Testis (tissue), 2 donors: ENCODE data around the gene KLHL25.

Experiments
- POLR2A ChIP-seq: fragments of 450-650 bp; IDR thresholded peaks from one replicate; pipeline ENCODE4 v1.6.1; 2017; ENCODE audit warnings: antibody characterized with exemption, mild to moderate bottlenecking, moderate library complexity
- TF ChIP-seq, protein P1 (sequence below), 3 experiments: fragments of 450-650 bp in 2 of 3; fragments of 200-600 bp in 1 of 3; sonication (generic) in 1 of 3; IDR thresholded peaks; one replicate each; pipeline ENCODE4 v1.5.1; 2016 to 2019; ENCODE audit warnings: antibody characterized with exemption in 3 of 3, mild to moderate bottlenecking in 2 of 3, moderate library complexity in 1 of 3

DNA sequence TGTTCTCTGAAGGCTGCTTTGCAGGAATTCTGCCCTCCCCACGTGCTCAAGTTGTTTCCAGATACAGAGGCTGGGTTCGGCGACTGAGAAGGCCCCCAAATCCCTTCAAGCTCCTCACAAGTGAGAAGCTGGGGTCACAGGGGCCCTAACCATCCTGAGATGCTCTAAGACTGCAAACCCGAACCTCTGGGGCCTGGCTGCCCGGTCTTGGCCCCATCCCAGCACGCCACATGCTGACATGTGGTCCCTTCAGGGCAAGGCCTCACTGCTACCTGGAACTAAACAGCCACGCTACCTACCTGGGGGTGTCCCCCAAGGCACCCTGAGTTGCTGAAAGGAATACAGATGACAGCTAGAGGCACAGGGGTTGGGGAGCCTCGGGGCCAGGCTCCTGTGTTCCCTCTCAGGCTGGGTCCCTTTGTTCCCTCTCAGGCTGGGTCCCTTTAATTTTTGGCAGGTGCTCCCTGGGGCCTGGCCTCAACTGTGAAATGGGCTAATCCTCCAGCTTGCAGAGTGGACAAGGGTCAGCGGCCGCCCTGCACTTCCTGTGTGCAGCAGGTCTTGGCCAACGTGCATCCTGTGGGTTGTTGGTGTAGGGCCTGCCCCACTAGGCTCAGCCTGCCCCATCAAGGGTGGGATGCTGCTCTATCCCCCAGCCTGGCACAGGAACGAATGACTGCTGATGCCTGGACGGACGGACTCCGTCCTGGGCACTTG lies 32.5 kb downstream of the KLHL25 start:
- no peak for TF ChIP-seq POLR2A
- TF ChIP-seq, protein P1, sequence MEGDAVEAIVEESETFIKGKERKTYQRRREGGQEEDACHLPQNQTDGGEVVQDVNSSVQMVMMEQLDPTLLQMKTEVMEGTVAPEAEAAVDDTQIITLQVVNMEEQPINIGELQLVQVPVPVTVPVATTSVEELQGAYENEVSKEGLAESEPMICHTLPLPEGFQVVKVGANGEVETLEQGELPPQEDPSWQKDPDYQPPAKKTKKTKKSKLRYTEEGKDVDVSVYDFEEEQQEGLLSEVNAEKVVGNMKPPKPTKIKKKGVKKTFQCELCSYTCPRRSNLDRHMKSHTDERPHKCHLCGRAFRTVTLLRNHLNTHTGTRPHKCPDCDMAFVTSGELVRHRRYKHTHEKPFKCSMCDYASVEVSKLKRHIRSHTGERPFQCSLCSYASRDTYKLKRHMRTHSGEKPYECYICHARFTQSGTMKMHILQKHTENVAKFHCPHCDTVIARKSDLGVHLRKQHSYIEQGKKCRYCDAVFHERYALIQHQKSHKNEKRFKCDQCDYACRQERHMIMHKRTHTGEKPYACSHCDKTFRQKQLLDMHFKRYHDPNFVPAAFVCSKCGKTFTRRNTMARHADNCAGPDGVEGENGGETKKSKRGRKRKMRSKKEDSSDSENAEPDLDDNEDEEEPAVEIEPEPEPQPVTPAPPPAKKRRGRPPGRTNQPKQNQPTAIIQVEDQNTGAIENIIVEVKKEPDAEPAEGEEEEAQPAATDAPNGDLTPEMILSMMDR (IDR thresholded peaks at IDR 0.05) = no peak
